Parathyroid adenoma (tissue), 2 donors: Measurements from ENCODE around the gene NAA50.

Experiments used
- H2AFZ ChIP-seq: fragments of 300-600 bp; sonication (generic); one replicate; pipeline ENCODE4 v1.7.0; 2017; ENCODE audit warnings: antibody characterized with exemption, mild to moderate bottlenecking
- H3K27ac ChIP-seq: fragments of 300-600 bp; sonication (generic); one replicate; pipeline ENCODE4 v1.7.0; 2017
- H3K27me3 ChIP-seq: fragments of 300-600 bp; sonication (generic); one replicate; pipeline ENCODE4 v1.7.0; 2017; ENCODE audit warnings: low read length; ENCODE audit not compliant: control insufficient read depth, insufficient read depth
- H3K36me3 ChIP-seq: fragments of 300-600 bp; sonication (generic); one replicate; pipeline ENCODE4 v1.7.0; 2017; ENCODE audit warnings: low read length; ENCODE audit not compliant: control insufficient read depth, insufficient read depth
- H3K4me1 ChIP-seq: fragments of 300-600 bp; sonication (generic); one replicate; pipeline ENCODE4 v1.7.0; 2017; ENCODE audit warnings: control low read depth
- H3K4me2 ChIP-seq: fragments of 300-600 bp; sonication (generic); one replicate; pipeline ENCODE4 v1.7.0; 2017; ENCODE audit warnings: low read length
- H3K4me3 ChIP-seq: fragments of 300-600 bp; sonication (generic); one replicate; pipeline ENCODE4 v1.7.0; 2017; ENCODE audit warnings: low read depth, low read length
- H3K79me2 ChIP-seq: fragments of 300-600 bp; sonication (generic); one replicate; pipeline ENCODE4 v1.7.0; 2017; ENCODE audit warnings: control low read depth
- H3K9ac ChIP-seq: fragments of 300-600 bp; sonication (generic); one replicate; pipeline ENCODE4 v1.7.0; 2017; ENCODE audit warnings: mild to moderate bottlenecking
- H3K9me3 ChIP-seq: fragments of 300-600 bp; sonication (generic); one replicate; pipeline ENCODE4 v1.7.0; 2017; ENCODE audit warnings: low read length; ENCODE audit not compliant: control insufficient read depth
- TF ChIP-seq, protein P1 (sequence below): fragments of 300-600 bp; sonication (generic); IDR thresholded peaks from one replicate; pipeline ENCODE4 v1.7.0; 2017; ENCODE audit warnings: antibody characterized with exemption, mild to moderate bottlenecking
- donor health status: primary hyperparathyroidism.

NAA50 gene

GRCh38 chr3:113783463-113783862 lies 37.4 kb upstream of the NAA50 start:
- Histone ChIP-seq H3K9ac (no peak overlapping the region), H3K4me2 (no peak overlapping the region), H3K4me1 (peaks cover 2% of the 10 kb centered on the region), H3K27me3 (no peaks in the 10 kb centered on the region), H3K4me3 (no peak overlapping the region), H3K9me3 (no peaks in the 10 kb centered on the region), H3K79me2 (no peaks in the 10 kb centered on the region), H3K27ac (no peak overlapping the region), H3K36me3 (no peaks in the 10 kb centered on the region), H2AFZ (no peak overlapping the region)
- TF ChIP-seq, protein P1, sequence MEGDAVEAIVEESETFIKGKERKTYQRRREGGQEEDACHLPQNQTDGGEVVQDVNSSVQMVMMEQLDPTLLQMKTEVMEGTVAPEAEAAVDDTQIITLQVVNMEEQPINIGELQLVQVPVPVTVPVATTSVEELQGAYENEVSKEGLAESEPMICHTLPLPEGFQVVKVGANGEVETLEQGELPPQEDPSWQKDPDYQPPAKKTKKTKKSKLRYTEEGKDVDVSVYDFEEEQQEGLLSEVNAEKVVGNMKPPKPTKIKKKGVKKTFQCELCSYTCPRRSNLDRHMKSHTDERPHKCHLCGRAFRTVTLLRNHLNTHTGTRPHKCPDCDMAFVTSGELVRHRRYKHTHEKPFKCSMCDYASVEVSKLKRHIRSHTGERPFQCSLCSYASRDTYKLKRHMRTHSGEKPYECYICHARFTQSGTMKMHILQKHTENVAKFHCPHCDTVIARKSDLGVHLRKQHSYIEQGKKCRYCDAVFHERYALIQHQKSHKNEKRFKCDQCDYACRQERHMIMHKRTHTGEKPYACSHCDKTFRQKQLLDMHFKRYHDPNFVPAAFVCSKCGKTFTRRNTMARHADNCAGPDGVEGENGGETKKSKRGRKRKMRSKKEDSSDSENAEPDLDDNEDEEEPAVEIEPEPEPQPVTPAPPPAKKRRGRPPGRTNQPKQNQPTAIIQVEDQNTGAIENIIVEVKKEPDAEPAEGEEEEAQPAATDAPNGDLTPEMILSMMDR = no peak

DNA sequence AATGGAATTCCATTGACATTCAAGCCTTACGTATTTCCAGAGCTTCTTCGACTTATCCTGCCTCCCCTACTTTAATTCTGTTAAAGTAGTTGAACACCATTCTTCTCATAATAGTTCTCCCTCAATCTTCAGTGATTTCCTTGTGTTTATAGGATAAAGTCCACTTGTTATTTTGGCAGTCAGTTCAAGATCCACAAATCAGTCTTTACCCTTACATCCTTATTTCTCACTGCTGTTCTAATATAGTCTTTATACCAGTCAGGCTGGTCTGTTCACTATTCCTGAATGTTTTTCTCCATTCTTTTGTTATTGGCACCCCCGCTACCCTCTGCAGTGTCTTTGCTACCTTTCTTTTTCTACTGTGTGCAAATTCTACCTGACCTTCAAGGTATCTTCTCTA lies 30.5 kb upstream of the NAA50 start:
- H3K9me3 ChIP-seq = no peaks in the 10 kb centered on the region
- no peak overlapping the region for H2AFZ ChIP-seq
- no peak overlapping the region for H3K4me3 ChIP-seq
- peaks cover 14% of the 10 kb centered on the region for H3K4me1 ChIP-seq
- H3K79me2 ChIP-seq = peaks cover 10% of the 10 kb centered on the region
- no peaks in the 10 kb centered on the region for H3K27me3 ChIP-seq
- TF ChIP-seq, protein P1 = no peak
- no peak overlapping the region for H3K4me2 ChIP-seq
- H3K27ac ChIP-seq = no peak overlapping the region
- no peaks in the 10 kb centered on the region for H3K36me3 ChIP-seq
- H3K9ac ChIP-seq = no peak overlapping the region

DNA sequence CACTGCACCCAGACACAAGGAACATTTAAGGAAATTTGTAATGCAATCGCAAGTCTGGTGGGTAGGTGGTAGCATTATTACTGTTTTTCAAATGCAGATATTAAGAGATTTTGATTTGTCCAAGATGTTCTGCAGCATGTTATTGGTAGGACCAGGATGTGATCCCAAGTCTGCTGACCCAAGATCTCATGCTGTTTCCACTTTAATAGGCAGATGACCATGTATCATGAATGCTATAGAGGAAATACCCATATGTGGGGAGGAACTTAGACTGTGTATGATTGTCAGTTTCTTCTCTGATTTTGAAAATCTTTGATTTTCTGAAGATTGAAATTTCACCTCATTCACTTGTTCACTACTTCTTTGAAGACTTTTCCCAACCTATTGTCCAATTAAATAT lies 29.5 kb upstream of the NAA50 start:
- TF ChIP-seq, protein P1 = no peak
- H3K79me2 ChIP-seq = peaks cover 10% of the 10 kb centered on the region
- H3K4me2 ChIP-seq = no peak overlapping the region

GRCh38 chr3:113773381-113773780 lies 27.3 kb upstream of the NAA50 start:
- Histone ChIP-seq H3K79me2 (peaks cover 14% of the 10 kb centered on the region), H3K4me1 (peaks cover 14% of the 10 kb centered on the region), H3K27me3 (no peaks in the 10 kb centered on the region), H3K36me3 (no peaks in the 10 kb centered on the region), H2AFZ (no peak overlapping the region), H3K4me3 (no peak overlapping the region), H3K27ac (no peak overlapping the region), H3K9ac (no peak overlapping the region), H3K9me3 (no peaks in the 10 kb centered on the region), H3K4me2 (no peak overlapping the region)
- TF ChIP-seq, protein P1 = no peak

More for the DNA sequence above, 29.5 kb upstream of the NAA50 start:
- Histone ChIP-seq H3K4me3 (no peak overlapping the region), H3K4me1 (peaks cover 14% of the 10 kb centered on the region), H2AFZ (no peak overlapping the region), H3K9ac (no peak overlapping the region), H3K9me3 (no peaks in the 10 kb centered on the region), H3K27me3 (no peaks in the 10 kb centered on the region), H3K36me3 (no peaks in the 10 kb centered on the region), H3K27ac (no peak overlapping the region)

DNA sequence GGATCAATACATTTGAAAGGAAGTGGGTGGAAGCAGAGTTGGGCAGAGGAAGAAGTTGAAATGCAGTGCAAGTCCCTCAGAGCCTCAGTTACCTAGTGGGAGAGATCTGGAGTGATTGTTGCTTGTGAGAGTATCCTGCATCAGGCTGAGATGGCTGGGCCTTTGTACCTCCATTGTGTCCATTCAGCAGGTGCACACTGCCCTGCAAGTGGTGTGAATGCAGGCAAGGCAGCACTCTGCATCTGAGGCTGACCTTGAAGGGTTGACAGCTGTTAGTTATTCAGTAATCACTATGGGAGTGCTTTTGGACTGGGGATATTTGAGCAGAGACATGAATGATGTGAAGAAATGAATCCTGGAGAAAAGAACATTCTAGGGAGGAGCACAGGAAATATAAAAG lies 25.9 kb upstream of the NAA50 start:
- H3K27ac ChIP-seq = no peak overlapping the region
- TF ChIP-seq, protein P1 = no peak
- no peak overlapping the region for H3K9ac ChIP-seq

More for the DNA sequence above, 25.9 kb upstream of the NAA50 start:
- Histone ChIP-seq H3K4me2 (no peak overlapping the region), H3K9me3 (no peaks in the 10 kb centered on the region), H3K36me3 (no peaks in the 10 kb centered on the region), H3K27me3 (no peaks in the 10 kb centered on the region), H2AFZ (no peak overlapping the region), H3K79me2 (peaks cover 14% of the 10 kb centered on the region), H3K4me3 (no peak overlapping the region), H3K4me1 (peaks cover 16% of the 10 kb centered on the region)
